GM12892 (cell line): ENCODE data around the gene RFX8.

Source experiments
- DNase-seq: peaks from one replicate; pipeline ENCODE4 v3.0.0; 2011; ENCODE audit not compliant: insufficient read length
- FAIRE-seq: peaks from 2 replicates; lab custom pipeline; 2011; peaks lifted over from hg19 to GRCh38; lab: Jason Lieb, UNC
- POLR2A ChIP-seq: IDR thresholded peaks from 2 replicates; pipeline ENCODE4 v1.6.1; 2011; ENCODE audit warnings: low read depth, low read length, control low read depth
- POLR2AphosphoS5 ChIP-seq: IDR thresholded peaks from 2 replicates; pipeline ENCODE4 v1.6.1; 2011; ENCODE audit warnings: low read depth, low read length, control low read depth
- TAF1 ChIP-seq: IDR thresholded peaks from 2 replicates; pipeline ENCODE4 v1.6.1; 2011; ENCODE audit warnings: low read depth, mild to moderate bottlenecking, control low read depth, low read length, borderline replicate concordance

The RFX8 gene

DNA sequence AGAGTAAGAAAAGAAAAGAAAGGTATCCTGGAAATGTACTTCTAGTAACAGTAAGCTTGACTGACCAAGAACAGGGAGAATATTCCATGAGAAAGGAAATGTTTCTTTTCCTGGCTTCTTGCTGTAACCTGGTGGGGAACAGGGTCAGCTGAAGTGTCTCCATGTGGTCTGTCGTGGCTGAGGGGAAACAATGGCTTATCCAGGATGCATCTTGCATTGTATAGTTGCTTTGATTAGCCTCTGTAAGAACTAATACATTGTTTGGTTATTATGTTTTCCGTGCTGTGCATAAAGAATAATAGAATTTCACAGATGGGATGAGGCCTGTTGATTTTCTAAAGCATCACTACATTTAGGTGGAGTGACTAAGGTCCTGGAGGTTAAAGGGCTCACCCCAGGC, 92.5 kb downstream of the RFX8 start:
- no peak for FAIRE-seq

GRCh38 chr2:101380376-101380775, 94.5 kb downstream of the RFX8 start:
- no peak for FAIRE-seq
- TF ChIP-seq TAF1 (no peak), POLR2AphosphoS5 (no peak)
- DNase-seq: no peak

More for the DNA sequence above, 92.5 kb downstream of the RFX8 start:
- no peak for DNase-seq
- TF ChIP-seq TAF1: no peak
- no peak for TF ChIP-seq POLR2A
- no peak for TF ChIP-seq POLR2AphosphoS5

DNA sequence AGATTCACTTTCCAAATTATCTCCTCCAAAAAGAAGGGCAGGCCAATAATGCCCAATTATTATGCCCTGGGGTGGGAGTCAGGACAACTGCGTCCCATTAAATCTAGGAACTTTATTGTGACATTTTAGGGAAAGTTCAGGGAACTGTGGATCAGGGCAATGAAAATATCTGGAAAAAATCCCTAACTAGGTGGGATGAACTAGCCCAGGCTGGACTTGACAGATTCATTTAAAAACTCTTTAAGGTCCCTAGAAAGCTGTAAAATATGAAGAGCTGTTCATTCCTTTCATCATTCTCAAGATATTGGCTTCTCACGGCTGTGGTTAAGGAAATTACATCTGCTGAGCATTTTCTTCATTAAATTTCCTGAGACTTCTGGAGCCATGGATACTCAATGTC, 95.8 kb downstream of the RFX8 start:
- TF ChIP-seq POLR2A (no peak), POLR2AphosphoS5 (no peak), TAF1 (no peak)
- FAIRE-seq: no peak
- DNase-seq: no peak

- FAIRE-seq: no peak
- DNase-seq: no peak
- TF ChIP-seq POLR2A (no peak), TAF1 (no peak), POLR2AphosphoS5 (no peak)
Observed at GRCh38 chr2:101375653-101376052, 99.3 kb downstream of the RFX8 start.

DNA sequence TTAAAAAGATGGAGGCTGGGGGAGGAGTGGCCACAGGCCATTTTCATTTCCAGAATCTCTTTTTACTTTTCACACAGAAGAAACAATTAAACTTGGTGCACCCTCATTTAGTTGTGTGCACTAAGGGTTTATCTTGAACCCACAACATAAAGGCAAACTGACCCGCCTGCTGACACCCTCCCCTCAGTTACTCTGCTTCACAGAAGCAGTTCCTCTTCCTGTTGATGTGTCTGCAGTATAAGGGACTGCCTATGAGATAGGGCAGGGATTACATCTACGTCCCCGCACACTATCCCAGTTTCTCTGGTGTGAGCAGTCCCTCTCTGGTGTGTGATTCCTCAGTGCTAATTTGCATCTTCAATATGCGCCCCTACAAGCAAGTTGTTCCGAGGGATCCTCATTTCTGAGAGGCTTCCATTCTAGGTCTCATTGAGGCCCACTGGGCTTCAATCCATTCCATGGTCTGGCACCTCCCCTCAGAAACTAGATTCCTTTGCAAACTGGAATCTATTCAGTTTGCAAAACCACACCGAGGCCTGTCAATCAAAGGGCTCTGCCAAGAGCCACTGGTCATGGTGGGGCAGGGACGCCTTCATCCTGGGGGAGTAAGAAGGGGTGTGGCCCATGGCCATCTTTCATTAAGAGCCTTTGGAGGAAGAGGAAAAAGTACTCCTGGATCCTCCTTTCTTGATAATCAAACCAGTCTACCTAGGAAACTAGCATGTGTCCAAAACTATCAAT, 99.9 kb downstream of the RFX8 start:
- DNase-seq (no peak), FAIRE-seq (no peak)
- no peak for TF ChIP-seq POLR2A
- TF ChIP-seq TAF1: no peak
- no peak for TF ChIP-seq POLR2AphosphoS5

GRCh38 chr2:101372792-101373191, 102.1 kb downstream of the RFX8 start:
- no peak for TF ChIP-seq POLR2A
- TF ChIP-seq POLR2AphosphoS5: no peak
- TF ChIP-seq TAF1: no peak
- no peak for FAIRE-seq
- no peak for DNase-seq

DNA sequence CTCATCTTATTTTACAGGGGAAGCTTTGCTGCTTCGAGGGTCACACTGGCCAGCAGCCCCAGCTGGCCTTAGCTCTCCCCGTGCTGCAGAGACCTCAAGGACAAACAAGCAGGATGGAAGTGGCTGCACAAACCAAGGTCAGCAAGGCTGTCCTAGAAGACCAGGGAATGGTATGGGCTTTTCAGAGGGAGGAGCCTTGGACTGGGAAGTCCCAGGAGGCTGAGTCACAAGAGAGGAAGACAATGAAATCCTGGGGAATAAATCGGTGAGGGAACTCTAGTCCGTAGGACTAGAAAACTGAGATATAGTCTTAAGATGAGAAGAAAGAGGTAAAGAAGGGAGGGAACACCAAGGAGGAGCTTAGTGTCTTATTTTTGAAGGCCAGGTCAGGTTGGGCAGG, 103.3 kb downstream of the RFX8 start:
- no peak for DNase-seq
- TF ChIP-seq TAF1 (no peak), POLR2AphosphoS5 (no peak), POLR2A (no peak)
- FAIRE-seq: no peak

DNA sequence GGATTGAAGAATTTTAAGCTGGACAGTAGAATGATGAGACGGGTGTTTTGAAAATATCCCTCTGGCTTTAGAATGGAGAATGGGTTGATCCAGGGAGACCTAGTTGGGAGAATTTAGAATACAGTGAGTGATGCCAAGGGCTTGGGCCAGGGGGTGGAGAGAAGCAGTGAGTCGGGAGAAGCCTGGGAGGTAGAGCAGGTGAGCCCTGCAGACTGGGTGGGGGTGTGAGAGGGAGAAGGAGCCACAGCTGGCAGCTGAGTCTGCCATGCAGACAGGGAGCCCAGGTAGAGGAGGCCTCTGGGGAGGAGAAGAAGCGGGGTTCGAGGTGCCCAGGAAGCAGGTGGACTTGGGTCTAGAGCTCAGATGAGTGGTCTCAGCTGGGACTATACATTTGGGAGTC, 105.8 kb downstream of the RFX8 start:
- DNase-seq: no peak
- TF ChIP-seq POLR2AphosphoS5 (no peak), POLR2A (no peak), TAF1 (no peak)
- no peak for FAIRE-seq

DNA sequence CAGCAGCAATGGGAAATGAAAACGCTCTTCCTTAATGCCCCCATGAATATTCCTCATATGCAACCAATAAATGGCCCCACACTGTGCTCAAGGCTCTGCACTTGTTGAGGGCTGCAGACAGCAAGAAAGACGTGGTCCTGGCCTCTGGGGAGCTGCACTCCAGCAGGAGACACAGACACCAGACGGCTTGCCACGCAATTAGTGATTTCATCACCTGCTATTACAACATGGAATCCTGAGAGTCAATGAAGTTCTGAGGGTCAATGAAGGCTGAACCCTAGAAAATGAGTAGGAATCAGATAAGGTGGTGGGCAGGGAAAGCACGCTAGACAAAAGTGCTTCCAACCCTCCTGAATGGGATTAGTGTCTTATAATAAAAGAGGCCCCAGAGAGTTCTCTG, 106.5 kb downstream of the RFX8 start:
- DNase-seq: no peak
- no peak for TF ChIP-seq POLR2A
- no peak for TF ChIP-seq POLR2AphosphoS5
- no peak for TF ChIP-seq TAF1
- no peak for FAIRE-seq

DNA sequence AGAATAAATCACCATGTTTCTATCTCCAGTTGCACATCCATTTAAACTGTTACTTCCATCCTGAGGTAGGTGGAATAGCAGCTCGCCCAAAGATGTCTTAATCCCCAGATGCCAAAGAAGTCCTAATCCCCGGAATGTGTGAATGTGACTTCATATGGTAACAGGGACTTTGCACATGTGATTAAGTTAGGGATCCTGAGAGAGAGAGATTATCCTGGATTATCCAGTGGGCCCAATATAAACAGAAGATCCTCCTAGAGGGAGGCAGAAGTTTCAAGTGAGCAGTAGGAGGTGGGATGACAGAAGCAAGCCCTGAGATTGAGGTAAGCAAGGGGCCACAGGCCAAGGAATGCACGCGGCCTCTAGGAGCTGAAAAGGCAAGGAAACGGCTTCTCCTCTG, 107.4 kb downstream of the RFX8 start:
- no peak for DNase-seq
- no peak for TF ChIP-seq POLR2AphosphoS5
- TF ChIP-seq TAF1: no peak
- no peak for FAIRE-seq

DNA sequence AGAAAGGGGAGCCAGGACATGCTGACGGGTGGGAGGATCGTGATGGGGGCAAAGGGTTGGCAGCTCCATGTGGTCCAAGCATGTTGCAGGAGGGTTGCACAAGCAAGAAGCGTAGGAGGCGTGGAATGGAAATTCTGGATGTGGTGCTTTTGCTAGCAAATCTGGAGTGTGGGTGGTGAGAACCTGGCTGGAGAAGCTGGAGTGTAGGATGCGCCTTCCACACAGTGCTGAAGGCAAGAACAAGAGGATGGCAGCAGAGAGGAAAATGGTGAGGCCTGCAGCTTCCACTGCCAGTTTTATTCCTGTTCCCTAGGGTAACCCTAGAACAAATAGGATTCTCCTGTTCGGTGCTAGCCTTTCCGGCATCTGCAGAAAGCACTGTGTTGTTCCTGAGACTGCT, 110.0 kb downstream of the RFX8 start:
- TF ChIP-seq TAF1 (no peak), POLR2AphosphoS5 (no peak), POLR2A (no peak)
- DNase-seq: no peak
- FAIRE-seq: no peak

- no peak for DNase-seq
- TF ChIP-seq POLR2AphosphoS5 (no peak), POLR2A (no peak), TAF1 (no peak)
- FAIRE-seq: no peak
Observed at GRCh38 chr2:101362777-101363176, 112.1 kb downstream of the RFX8 start.

- FAIRE-seq: no peak
- no peak for DNase-seq
- no peak for TF ChIP-seq POLR2AphosphoS5
- no peak for TF ChIP-seq POLR2A
- TF ChIP-seq TAF1: no peak
Observed at GRCh38 chr2:101362316-101362715, 112.6 kb downstream of the RFX8 start.
